K562 (cell line): ENCODE results near the gene BNIPL. TPM values are rescaled to one million over a fixed set of nuclear protein-coding genes. Genes with fewer than 3 reads are reported as not detected.

Source experiments
- ATAC-seq: fragments of 200-7000 bp; cut with Tn5 transposase; 3 replicates; pipeline ENCODE4 v1.9.1; 2020; ENCODE audit warnings: moderate library complexity
- BruUV-seq: library from RNA; stranded (reverse); fragments of 400-500 nt; replicated peaks from 2 replicates; lab custom pipeline; 2021; lab: Mats Ljungman, UMichigan
- CTCF ChIA-PET: fragments of 300-600 bp; formaldehyde crosslinking; extraction: SDS; loops from one replicate; lab custom pipeline; 2021; ENCODE audit warnings: low intra/inter-chr PET ratio; lab: Yijun Ruan, JAX
- POLR2A ChIA-PET: fragments of 300-600, 350-650 bp; sonication (Branson Sonifier 250); formaldehyde crosslinking; extraction: SDS; loops from one replicate; lab custom pipeline; 2021; ENCODE audit warnings: antibody characterized with exemption, inconsistent platforms; lab: Yijun Ruan, JAX
- DNase-seq, 4 experiments: peaks; one replicate each; pipeline versions ENCODE4 v3.0.0 to v3.0.0-alpha.2; 2011 to 2018; ENCODE audit warnings: low spot score in 3 of 4, mixed read lengths in 3 of 4; ENCODE audit errors: extremely low read depth in 1 of 4
- FAIRE-seq: peaks from 2 replicates; lab custom pipeline; 2011; peaks lifted over from hg19 to GRCh38; lab: Jason Lieb, UNC
- H2AFZ ChIP-seq: 2 replicates; pipeline ENCODE4 v1.6.0; 2011; ENCODE audit warnings: low read depth, low read length, control low read depth, inconsistent platforms
- H3K27ac ChIP-seq: fragments of 200-600 bp; 3 replicates; pipeline ENCODE4 v1.8.0; 2011; ENCODE audit warnings: low read depth, mild to moderate bottlenecking, control low read depth, inconsistent platforms, low read length, moderate library complexity, mixed read lengths; ENCODE audit errors: extremely low read depth
- H3K27me3 ChIP-seq, 2 experiments: fragments of 300-600 bp in 1 of 2; 2 replicates in 1 of 2; 3 replicates in 1 of 2; pipeline versions ENCODE4 v1.6.0 to v1.8.0; 2011; ENCODE audit warnings: inconsistent platforms in 2 of 2, low read length in 2 of 2, mild to moderate bottlenecking in 1 of 2, mixed read lengths in 1 of 2, moderate library complexity in 1 of 2; ENCODE audit not compliant: control insufficient read depth in 2 of 2, insufficient read depth in 2 of 2
- H3K36me3 ChIP-seq: fragments of 300-600 bp; 3 replicates; pipeline ENCODE4 v1.8.0; 2011; ENCODE audit warnings: mild to moderate bottlenecking, low read length, inconsistent platforms; ENCODE audit not compliant: control insufficient read depth, insufficient read depth
- H3K4me1 ChIP-seq, 2 experiments: fragments of 200-600 bp in 1 of 2; replicated peaks in 1 of 2; 2 replicates in 1 of 2; 3 replicates in 1 of 2; pipeline versions ENCODE4 v1.5.1 to v1.8.0; 2011; ENCODE audit warnings: inconsistent platforms in 2 of 2, low read length in 2 of 2, mild to moderate bottlenecking in 1 of 2, mixed read lengths in 1 of 2, moderate library complexity in 1 of 2; ENCODE audit not compliant: control insufficient read depth in 2 of 2, insufficient read depth in 2 of 2
- H3K4me2 ChIP-seq: 2 replicates; pipeline ENCODE4 v1.6.1; 2011; ENCODE audit warnings: low read length, control low read depth, inconsistent platforms, mixed read lengths; ENCODE audit not compliant: insufficient read depth
- H3K4me3 ChIP-seq: fragments of 200-600 bp; sonication (generic), shearing (Covaris generic); 2 replicates; pipeline ENCODE4 v1.5.1; 2016; ENCODE audit warnings: control low read depth, inconsistent platforms
- H3K79me2 ChIP-seq: fragments of 200-600 bp; 3 replicates; pipeline ENCODE4 v1.8.0; 2011; ENCODE audit warnings: low read length, inconsistent platforms; ENCODE audit not compliant: control insufficient read depth, insufficient read depth
- H3K9ac ChIP-seq, 2 experiments: 2 replicates each; pipeline versions ENCODE4 v1.6.0 to v1.6.1; 2011; ENCODE audit warnings: low read depth in 2 of 2, low read length in 2 of 2, control low read depth in 1 of 2, inconsistent platforms in 1 of 2, mild to moderate bottlenecking in 1 of 2, mixed read lengths in 1 of 2; ENCODE audit not compliant: insufficient read depth in 1 of 2
- H3K9me1 ChIP-seq: one replicate; pipeline ENCODE4 v1.6.0; 2011; ENCODE audit warnings: inconsistent platforms, mild to moderate bottlenecking, low read length, moderate library complexity; ENCODE audit not compliant: control insufficient read depth, insufficient read depth
- H3K9me3 ChIP-seq: replicated peaks from 2 replicates; pipeline ENCODE4 v1.5.1; 2011; ENCODE audit warnings: low read depth, low read length, inconsistent platforms; ENCODE audit not compliant: control insufficient read depth, insufficient read depth
- H4K20me1 ChIP-seq: replicated peaks from 2 replicates; pipeline ENCODE4 v1.6.1; 2011; ENCODE audit warnings: low read length, inconsistent platforms, mixed read lengths; ENCODE audit not compliant: control insufficient read depth, insufficient read depth
- CSDE1 ChIP-seq, 2 experiments: fragments of 450-650 bp; IDR thresholded peaks; 2 replicates each; pipeline ENCODE4 v1.6.1; 2016; ENCODE audit warnings: mild to moderate bottlenecking in 1 of 2
- DIDO1 ChIP-seq: fragments of 450-650 bp; IDR thresholded peaks from 2 replicates; pipeline ENCODE4 v1.6.1; 2016; ENCODE audit warnings: low read depth, missing biosample characterization, missing genetic modification characterization
- GATA2 ChIP-seq: sonication (generic); formaldehyde crosslinking; IDR thresholded peaks from 2 replicates; pipeline ENCODE4 v1.4.0; 2020; ENCODE audit warnings: mild to moderate bottlenecking, missing genetic modification reagents
- HBP1 ChIP-seq: fragments of 450-650 bp; formaldehyde crosslinking; IDR thresholded peaks from 2 replicates; pipeline ENCODE4 v1.4.0; 2022; ENCODE audit warnings: missing genetic modification characterization
- HIVEP1 ChIP-seq: fragments of 250-450 bp; sonication (Bioruptor Pico); IDR thresholded peaks from 2 replicates; pipeline ENCODE4 v1.4.0; 2020; ENCODE audit warnings: mild to moderate bottlenecking
- HLTF ChIP-seq: fragments of 450-650 bp; IDR thresholded peaks from 2 replicates; pipeline ENCODE4 v1.6.1; 2016
- KDM4B ChIP-seq, 2 experiments: fragments of 450-650 bp in 1 of 2; sonication (generic) in 1 of 2; IDR thresholded peaks; 2 replicates each; pipeline ENCODE4 v1.6.1; 2016 to 2017; ENCODE audit warnings: borderline replicate concordance in 2 of 2, antibody characterized with exemption in 1 of 2, low read depth in 1 of 2, mild to moderate bottlenecking in 1 of 2
- MITF ChIP-seq: IDR thresholded peaks from 2 replicates; pipeline ENCODE4 v1.6.1; 2014; ENCODE audit warnings: antibody characterized with exemption
- POLR2AphosphoS5 ChIP-seq: IDR thresholded peaks from 2 replicates; pipeline ENCODE4 v1.6.1; 2011; ENCODE audit warnings: mild to moderate bottlenecking, low read depth, low read length, moderate library complexity; ENCODE audit not compliant: control insufficient read depth, insufficient read depth
- POLR2H ChIP-seq: IDR thresholded peaks from 2 replicates; pipeline ENCODE4 v1.6.1; 2016; ENCODE audit warnings: missing genetic modification characterization, low read depth, mild to moderate bottlenecking, control low read depth, missing compliant biosample characterization, moderate library complexity
- RAD21 ChIP-seq, 2 experiments: fragments of 250-450 bp in 1 of 2; fragments of 450-650 bp in 1 of 2; sonication (Bioruptor Pico) in 1 of 2; formaldehyde crosslinking in 1 of 2; IDR thresholded peaks in 1 of 2; conservative IDR thresholded peaks in 1 of 2; 2 replicates each; pipeline versions ENCODE4 v1.4.0 to v1.8.0; 2020 to 2022; ENCODE audit warnings: mild to moderate bottlenecking in 2 of 2, moderate library complexity in 1 of 2
- RBFOX2 ChIP-seq: fragments of 200-400 bp; formaldehyde crosslinking; IDR thresholded peaks from 2 replicates; pipeline ENCODE4 v1.6.1; 2017; ENCODE audit warnings: low read depth, mild to moderate bottlenecking, low read length, moderate library complexity
- RHOXF2B ChIP-seq: fragments of 250-450 bp; sonication (Bioruptor Pico); conservative IDR thresholded peaks from 2 replicates; pipeline ENCODE4 v1.5.1; 2021
- SMARCB1 ChIP-seq: IDR thresholded peaks from 2 replicates; pipeline ENCODE4 v1.6.1; 2011; ENCODE audit warnings: improper control_type of control experiment, low read depth; ENCODE audit not compliant: insufficient read length
- ZBTB1 ChIP-seq: sonication (generic); formaldehyde crosslinking; IDR thresholded peaks from 2 replicates; pipeline ENCODE4 v1.8.1; 2023; ENCODE audit warnings: missing genetic modification reagents, low read depth, mild to moderate bottlenecking, borderline replicate concordance
- ZEB2 ChIP-seq: fragments of 450-650 bp; IDR thresholded peaks from 2 replicates; pipeline ENCODE4 v1.6.1; 2016
- ZNF121 ChIP-seq: sonication (generic); formaldehyde crosslinking; conservative IDR thresholded peaks from 2 replicates; pipeline ENCODE4 v1.8.0; 2022; ENCODE audit warnings: missing genetic modification reagents
- ZNF551 ChIP-seq: fragments of 250-450 bp; sonication (Bioruptor Pico); IDR thresholded peaks from 2 replicates; pipeline ENCODE4 v1.5.0; 2021; ENCODE audit warnings: mild to moderate bottlenecking, moderate library complexity
- ZNF717 ChIP-seq: fragments of 250-450 bp; sonication (Bioruptor Pico); IDR thresholded peaks from 2 replicates; pipeline ENCODE4 v1.5.0; 2021
- WGBS: fragments of 100-300 bp; shearing (Covaris generic); methylation state at CpG from one replicate; pipeline ENCODE4 v1.1.6; 2016; ENCODE audit warnings: low coverage, mixed read lengths; ENCODE audit not compliant: insufficient coverage; ENCODE audit errors: missing lambda C conversion rate; 5-methylcytosine and 5-hydroxymethylcytosine counted together
- in situ Hi-C: fragments of 300-500 bp; cut with MboI; formaldehyde crosslinking; loops from 4 replicates; pipeline ENCODE4 v1.15.0; 2018; ENCODE audit warnings: inconsistent platforms, mixed read lengths
- intact Hi-C: fragments of 100-400 bp; cut with micrococcal nuclease; formaldehyde crosslinking; loops from 2 replicates; pipeline ENCODE4 v1.14.2; 2022
- polyA plus RNA-seq, 8 experiments: library from polyadenylated mRNA; depleted of rRNA in 4 of 8; stranded (reverse) in 5 of 8; unstranded in 3 of 8; fragments of >200 nt; fragmentation: Nextera tagmentation in 2 of 8; fragmentation: Illumina TruSeq in 1 of 8; extraction: Ambion mirVana in 2 of 8; extraction: Trizol in 1 of 8; gene quantifications; 2 replicates each; pipeline versions ENCODE4 v1.2.1 to v1.2.3, GENCODE V29; 2011 to 2014; ENCODE audit warnings: inconsistent platforms in 1 of 8, missing spikeins in 1 of 8
- total RNA-seq, 7 experiments: library from RNA; depleted of rRNA in 6 of 7; stranded (reverse); fragments of >200 nt in 6 of 7; fragmentation: Illumina TruSeq in 2 of 7; extraction: Trizol in 2 of 7; gene quantifications; 2 replicates each; pipeline versions ENCODE4 v1.2.1 to v1.2.3, GENCODE V29; 2011 to 2021; ENCODE audit warnings: low replicate concordance in 1 of 7

The BNIPL gene
- total and polyA plus RNA-seq, 9 of the 15 experiments (the other 6 are each of a cell fraction or from before 2014, with no cell fraction given) = 0.08 to 1.4 (median 0.68) TPM

GRCh38 chr1:151050051-151050688 is 13.8 kb downstream of the BNIPL start:
- Histone ChIP-seq H4K20me1 (0 out of 2 replicates have a peak, but pooled peaks cover 3% of the 10 kb centered on the region), H3K36me3 (peaks cover 54% of the 10 kb centered on the region), H3K4me1 (peaks cover 24 to 35% of the 10 kb centered on the region in 2 experiments), H2AFZ (no peak overlapping the region), H3K9me3 (no peaks in the 10 kb centered on the region), H3K4me2 (peak overlapping the region; percentile 6; the same call in 1 of the 2 replicates), H3K9ac (no peak overlapping the region), H3K4me3 (no peak overlapping the region), H3K9me1 (peaks cover 2% of the 10 kb centered on the region), H3K79me2 (peaks cover 32% of the 10 kb centered on the region), H3K27me3 (no peaks in the 10 kb centered on the region), H3K27ac (no peak overlapping the region)
- FAIRE-seq = no peak
- in situ Hi-C loops = no loop called here
- no peak for ATAC-seq
- intact Hi-C loops = no loop called here
- CTCF ChIA-PET = no interaction called here
- no TSS peak for BruUV-seq
- no peak for DNase-seq
- WGBS = 60% methylated on average over 1 of the region's 2 CpGs
- POLR2A ChIA-PET = interaction anchor here (0.8 to 2.9 kb wide), 12 partner anchors 8 to 128 kb away, joined by 3 to 36 read pairs (median 5); partner anchors contain the start of genes BNIPL, CDC42SE1, MINDY1 and MLLT11
- TF ChIP-seq GATA2 (CRISPR knock-in tag) (0 out of 2 replicates have a peak, but pooled peaks have one; percentile 9), RBFOX2 (0 out of 2 replicates have a peak, but pooled peaks have one; percentile 22), ZNF551 (CRISPR knock-in tag) (no peak), HIVEP1 (no peak), DIDO1 (tag) (no peak), HLTF (no peak), ZBTB1 (CRISPR knock-in tag) (no peak), ZEB2 (no peak), HBP1 (CRISPR knock-in tag) (peak; percentile 26; the same call in 1 of the 2 replicates), POLR2H (tag) (peak; percentile 13; the same call in 1 of the 2 replicates), MITF (no peak), KDM4B (IDR thresholded peaks at IDR 0.05; ENCODE audit: borderline replicate concordance in 2 of 2, low read depth in 1 of 2) (no peak), CSDE1 (IDR thresholded peaks at IDR 0.05) (no peak), ZNF717 (CRISPR knock-in tag) (0 out of 2 replicates have a peak, but pooled peaks have one; percentile 18), SMARCB1 (no peak), RHOXF2B (CRISPR knock-in tag) (no peak), RAD21 (CRISPR knock-in tag; conservative IDR thresholded peaks at IDR 0.05 in 1 of 2, IDR thresholded peaks at IDR 0.05 in 1 of 2) (no peak), ZNF121 (CRISPR knock-in tag) (no peak), POLR2AphosphoS5 (peak; percentile 17)
